HepG2 (cell line): ENCODE data around the gene ENO3. TPM values are rescaled to one million over a fixed set of nuclear protein-coding genes. Genes with fewer than 3 reads are reported as not detected.

Experiments
- AHR ChIP-seq: IDR thresholded peaks from 2 replicates; pipeline ENCODE4 v1.6.1; 2018; ENCODE audit warnings: missing genetic modification reagents, missing compliant biosample characterization
- ARID5B ChIP-seq: IDR thresholded peaks from 2 replicates; pipeline ENCODE4 v1.4.0; 2020; ENCODE audit warnings: mild to moderate bottlenecking, missing genetic modification reagents
- BORCS8-MEF2B ChIP-seq: sonication (generic); formaldehyde crosslinking; IDR thresholded peaks from 2 replicates; pipeline ENCODE4 v1.8.0; 2022; ENCODE audit warnings: mild to moderate bottlenecking, missing genetic modification reagents
- BRCA1 ChIP-seq: sonication (generic); formaldehyde crosslinking; IDR thresholded peaks from 2 replicates; pipeline ENCODE4 v1.4.0; 2020; ENCODE audit warnings: missing genetic modification reagents
- CAMTA2 ChIP-seq: sonication (generic); formaldehyde crosslinking; IDR thresholded peaks from 2 replicates; pipeline ENCODE4 v1.4.0; 2020; ENCODE audit warnings: mild to moderate bottlenecking, missing genetic modification reagents, borderline replicate concordance
- HNF1A ChIP-seq, 2 experiments: sonication (generic) in 1 of 2; formaldehyde crosslinking in 1 of 2; IDR thresholded peaks; 2 replicates each; pipeline versions ENCODE4 v1.4.0 to v1.6.1; 2016 to 2020; ENCODE audit warnings: borderline replicate concordance in 1 of 2, low read depth in 1 of 2, mild to moderate bottlenecking in 1 of 2, missing genetic modification reagents in 1 of 2
- HNRNPL ChIP-seq: fragments of 200-400 bp; formaldehyde crosslinking; IDR thresholded peaks from 2 replicates; pipeline ENCODE4 v1.6.1; 2017; ENCODE audit warnings: mild to moderate bottlenecking, low read depth, low read length
- TFAP4 ChIP-seq: sonication (generic); IDR thresholded peaks from 2 replicates; pipeline ENCODE4 v1.6.1; 2016; ENCODE audit warnings: low read depth, borderline replicate concordance
- TFDP1 ChIP-seq: IDR thresholded peaks from 2 replicates; pipeline ENCODE4 v1.6.1; 2016; ENCODE audit warnings: missing compliant biosample characterization, missing genetic modification reagents, borderline replicate concordance
- ZFP36L1 ChIP-seq: sonication (generic); formaldehyde crosslinking; IDR thresholded peaks from 2 replicates; pipeline ENCODE4 v1.8.0; 2022; ENCODE audit warnings: mild to moderate bottlenecking, missing genetic modification reagents, moderate library complexity
- ZFX ChIP-seq: sonication (generic); formaldehyde crosslinking; IDR thresholded peaks from 2 replicates; pipeline ENCODE4 v1.4.0; 2020; ENCODE audit warnings: mild to moderate bottlenecking, low read depth, missing genetic modification reagents, moderate library complexity
- ZMYM4 ChIP-seq: sonication (generic); formaldehyde crosslinking; IDR thresholded peaks from 2 replicates; pipeline ENCODE4 v1.8.1; 2023; ENCODE audit warnings: mild to moderate bottlenecking, missing genetic modification reagents
- ZNF614 ChIP-seq: IDR thresholded peaks from 2 replicates; pipeline ENCODE4 v1.6.1; 2018; ENCODE audit warnings: missing biosample characterization, missing genetic modification reagents, inconsistent platforms, borderline replicate concordance
- ZNF709 ChIP-seq: sonication (generic); formaldehyde crosslinking; IDR thresholded peaks from 2 replicates; pipeline ENCODE4 v1.5.0; 2020; ENCODE audit warnings: mild to moderate bottlenecking, missing genetic modification reagents
- ZNF777 ChIP-seq: sonication (generic); formaldehyde crosslinking; IDR thresholded peaks from 2 replicates; pipeline ENCODE4 v1.4.0; 2020; ENCODE audit warnings: missing genetic modification reagents
- ZNF784 ChIP-seq: sonication (generic); formaldehyde crosslinking; IDR thresholded peaks from 2 replicates; pipeline ENCODE4 v1.5.1; 2020; ENCODE audit warnings: missing genetic modification reagents, mild to moderate bottlenecking, borderline replicate concordance
- polyA plus RNA-seq, 8 experiments: library from polyadenylated mRNA; depleted of rRNA in 3 of 8; stranded (reverse) in 7 of 8; unstranded in 1 of 8; fragments of >200 nt; fragmentation: Illumina TruSeq in 4 of 8; extraction: Trizol in 4 of 8; gene quantifications; 2 replicates each; pipeline versions ENCODE4 v1.2.1 to v1.2.3, GENCODE V29; 2011 to 2016; ENCODE audit warnings: low read depth in 4 of 8, missing spikeins in 1 of 8, mixed read lengths in 1 of 8; ENCODE audit not compliant: insufficient read depth in 1 of 8
- total RNA-seq, 5 experiments: library from RNA; depleted of rRNA; stranded (reverse); fragments of >200 nt; fragmentation: Illumina TruSeq; extraction: Trizol; gene quantifications; 2 replicates each; pipeline ENCODE4 v1.2.3, GENCODE V29; 2016; ENCODE audit warnings: low read depth in 1 of 5

Gene ENO3
- total and polyA plus RNA-seq, 2 of the 13 experiments (the other 11 are each of a cell fraction or from before 2014, with no cell fraction given): 59.8 to 69.8 TPM

- TF ChIP-seq ARID5B (peak; percentile 75), HNF1A (IDR thresholded peaks at IDR 0.05; ENCODE audit: low read depth) (no peak; the same call in 1 of the 2 replicates), HNF1A (CRISPR knock-in tag; IDR thresholded peaks at IDR 0.05; ENCODE audit: borderline replicate concordance) (peak; percentile 57; the same call in 1 of the 2 replicates), BORCS8-MEF2B (CRISPR knock-in tag) (peak; percentile 78; the same call in 1 of the 2 replicates), HNRNPL (peak; percentile 97), ZFP36L1 (CRISPR knock-in tag) (0 out of 2 replicates have a peak, but pooled peaks have one; percentile 54), ZFX (CRISPR knock-in tag) (peak; percentile 93), ZNF777 (0 out of 2 replicates have a peak, but pooled peaks have one; percentile 31), TFAP4 (peak; percentile 95), ZNF784 (CRISPR knock-in tag) (0 out of 2 replicates have a peak, but pooled peaks have one; percentile 37), ZNF709 (CRISPR knock-in tag) (no peak), AHR (CRISPR knock-in tag) (no peak), CAMTA2 (CRISPR knock-in tag) (0 out of 2 replicates have a peak, but pooled peaks have one; percentile 43), ZNF614 (CRISPR knock-in tag) (peak; percentile 71; the same call in 1 of the 2 replicates), BRCA1 (CRISPR knock-in tag) (no peak), ZMYM4 (CRISPR knock-in tag) (no peak; the same call in 1 of the 2 replicates), TFDP1 (peak; percentile 16; the same call in 1 of the 2 replicates)
Measured at GRCh38 chr17:4998732-4999429, 48.0 kb downstream of the ENO3 start (continued).
